ENCODE measurements around the gene CTU2.

Gene CTU2

GRCh38 chr16:88764080-88764479 lies 57.8 kb downstream of the CTU2 start:
- no peak for DNase-seq

GRCh38 chr16:88764913-88765349 lies 58.6 kb downstream of the CTU2 start:
- no peak for DNase-seq
